DLD1 (cell line): ENCODE data around the gene AKR7A3.
"Not testable (repeated sequence)": the region's sequence is repeated elsewhere in the genome, so short reads cannot be mapped to it uniquely, and the experiment has no call there.

ENCODE experiments used
- in situ Hi-C: cut with HindIII; loops from 2 replicates; pipeline ENCODE4 v1.10.0; 2017; ENCODE audit warnings: low sequenced_read_pairs

Gene AKR7A3

GRCh38 chr1:19288324-19289241 is at the start of gene AKR7A3:
TSS of gene AKR7A3 (minus strand) at chr1:19288770. CDS start at chr1:19288709, 61 bp downstream.
- in situ Hi-C loops = not testable (repeated sequence)

GRCh38 chr1:19338323-19338762 is 49.8 kb upstream of the AKR7A3 start:
- in situ Hi-C loops = loop anchor here (25.0 kb wide), 1 partner anchor 299 kb away; the partner anchor contains the start of gene NBL1

- in situ Hi-C loops = loop anchor here (25.0 kb wide), 1 partner anchor 300 kb away; the partner anchor contains the start of gene NBL1
These were observed 48.7 kb upstream of the AKR7A3 start for GRCh38 chr1:19337289-19337688.

- in situ Hi-C loops = loop anchor here (25.0 kb wide), 1 partner anchor 301 kb away; the partner anchor contains the start of gene NBL1
These were observed 48.0 kb upstream of the AKR7A3 start for GRCh38 chr1:19336543-19336942.

- in situ Hi-C loops = loop anchor here (25.0 kb wide), 1 partner anchor 304 kb away; the partner anchor contains the start of gene NBL1
These were observed 45.2 kb upstream of the AKR7A3 start for GRCh38 chr1:19333587-19334354.

GRCh38 chr1:19332832-19333231 is 44.3 kb upstream of the AKR7A3 start:
- in situ Hi-C loops = loop anchor here (25.0 kb wide), 1 partner anchor 304 kb away; the partner anchor contains the start of gene NBL1

- in situ Hi-C loops = loop anchor here (25.0 kb wide), 1 partner anchor 306 kb away; the partner anchor contains the start of gene NBL1
These were observed 42.8 kb upstream of the AKR7A3 start for GRCh38 chr1:19331262-19331878.

GRCh38 chr1:19330449-19331135 is 42.0 kb upstream of the AKR7A3 start:
- in situ Hi-C loops = loop anchor here (25.0 kb wide), 1 partner anchor 307 kb away; the partner anchor contains the start of gene NBL1

- in situ Hi-C loops = loop anchor here (25.0 kb wide), 1 partner anchor 308 kb away; the partner anchor contains the start of gene NBL1
These were observed 41.0 kb upstream of the AKR7A3 start for GRCh38 chr1:19329611-19330010.

- in situ Hi-C loops = loop anchor here (25.0 kb wide), 1 partner anchor 308 kb away; the partner anchor contains the start of gene NBL1
These were observed 40.6 kb upstream of the AKR7A3 start for GRCh38 chr1:19329188-19329587.

- in situ Hi-C loops = loop anchor here (25.0 kb wide), 1 partner anchor 309 kb away; the partner anchor contains the start of gene NBL1
These were observed 39.9 kb upstream of the AKR7A3 start for GRCh38 chr1:19328486-19328885.

- in situ Hi-C loops = loop anchor here (25.0 kb wide), 1 partner anchor 310 kb away; the partner anchor contains the start of gene NBL1
These were observed 39.2 kb upstream of the AKR7A3 start for GRCh38 chr1:19327736-19328135.

GRCh38 chr1:19327301-19327700 is 38.7 kb upstream of the AKR7A3 start:
- in situ Hi-C loops = loop anchor here (25.0 kb wide), 1 partner anchor 310 kb away; the partner anchor contains the start of gene NBL1

GRCh38 chr1:19326748-19327065 is 38.1 kb upstream of the AKR7A3 start:
- in situ Hi-C loops = loop anchor here (25.0 kb wide), 1 partner anchor 311 kb away; the partner anchor contains the start of gene NBL1

- in situ Hi-C loops = loop anchor here (25.0 kb wide), 1 partner anchor 311 kb away; the partner anchor contains the start of gene NBL1
These were observed 37.6 kb upstream of the AKR7A3 start for GRCh38 chr1:19325958-19326747.

- in situ Hi-C loops = loop anchor here (25.0 kb wide), 1 partner anchor 312 kb away; the partner anchor contains the start of gene NBL1
These were observed 36.9 kb upstream of the AKR7A3 start for GRCh38 chr1:19325368-19325957.

- in situ Hi-C loops = no loop called here
These were observed 36.1 kb upstream of the AKR7A3 start for GRCh38 chr1:19324665-19324990.

- in situ Hi-C loops = no loop called here
These were observed 35.6 kb upstream of the AKR7A3 start for GRCh38 chr1:19323987-19324664.
